HG03469 (cell line): ENCODE measurements around the gene SNRPE.
A peak's percentile ranks its signal among the peaks of the same experiment; 100 is the strongest.
"Not testable (repeated sequence)": the region's sequence is repeated elsewhere in the genome, so short reads cannot be mapped to it uniquely, and the experiment has no call there.

Experiments
- ATAC-seq: cut with Tn5 transposase; IDR thresholded peaks from one replicate; pipeline ENCODE4 v1.9.1; 2021; ENCODE audit warnings: mild to moderate bottlenecking, moderate library complexity, moderate number of reproducible peaks; ENCODE audit not compliant: unreplicated experiment

The SNRPE gene

GRCh38 chr1:203861379-203862184 is at the start of gene SNRPE:
Gene SNRPE (plus strand): TSS chr1:203861599. CDS start chr1:203861660, 61 bp downstream.
- ATAC-seq: peak; percentile 94

- no peak for ATAC-seq
Measured at GRCh38 chr1:203813581-203814341, 47.6 kb upstream of the SNRPE start.

- ATAC-seq: no peak
Measured at GRCh38 chr1:203818399-203818798, 43.0 kb upstream of the SNRPE start.

GRCh38 chr1:203823306-203823705 is 38.1 kb upstream of the SNRPE start:
- ATAC-seq: no peak

GRCh38 chr1:203826175-203826574 is 35.2 kb upstream of the SNRPE start:
- ATAC-seq: no peak

GRCh38 chr1:203828002-203828401 is 33.4 kb upstream of the SNRPE start:
- no peak for ATAC-seq

GRCh38 chr1:203828503-203828902 is 32.9 kb upstream of the SNRPE start:
- no peak for ATAC-seq

- ATAC-seq: not testable (repeated sequence)
Measured at GRCh38 chr1:203829247-203829646, 32.2 kb upstream of the SNRPE start.

- ATAC-seq: no peak
Measured at GRCh38 chr1:203835476-203835875, 25.9 kb upstream of the SNRPE start.

GRCh38 chr1:203839081-203839480 is 22.3 kb upstream of the SNRPE start:
- no peak for ATAC-seq

- no peak for ATAC-seq
Measured at GRCh38 chr1:203840208-203840808, 21.1 kb upstream of the SNRPE start.

- ATAC-seq: no peak
Measured at GRCh38 chr1:203842559-203842876, 18.9 kb upstream of the SNRPE start.

- no peak for ATAC-seq
Measured at GRCh38 chr1:203843435-203843834, 18.0 kb upstream of the SNRPE start.

GRCh38 chr1:203853112-203853511 is 8.3 kb upstream of the SNRPE start:
- ATAC-seq: not testable (repeated sequence)

- ATAC-seq: no peak
Measured at GRCh38 chr1:203858055-203858454, 3.3 kb upstream of the SNRPE start.

- ATAC-seq: no peak
Measured at GRCh38 chr1:203858975-203859374, 2.4 kb upstream of the SNRPE start.

- ATAC-seq: no peak
Measured at GRCh38 chr1:203860396-203861025, 888 bp upstream of the SNRPE start.

GRCh38 chr1:203867802-203868201 is 6.4 kb downstream of the SNRPE start:
- no peak for ATAC-seq

- no peak for ATAC-seq
Measured at GRCh38 chr1:203870245-203870644, 8.8 kb downstream of the SNRPE start.

GRCh38 chr1:203871114-203871880 is 9.9 kb downstream of the SNRPE start:
- no peak for ATAC-seq

GRCh38 chr1:203873094-203873493 is 11.7 kb downstream of the SNRPE start:
- ATAC-seq: no peak
